Upper lobe of right lung (tissue), 1 donor: ENCODE data around the gene CSPG5. TPM values are rescaled to one million over a fixed set of nuclear protein-coding genes. Genes with fewer than 3 reads are reported as not detected.

Experiments used
- ATAC-seq: fragments of 200-7000 bp; cut with Tn5 transposase; one replicate; pipeline ENCODE4 v1.9.1; 2020; ENCODE audit warnings: mild to moderate bottlenecking, moderate library complexity
- DNase-seq: peaks from one replicate; pipeline ENCODE4 v3.0.0-alpha.2; 2020
- H3K27ac ChIP-seq: fragments of 200-600 bp; one replicate; pipeline ENCODE4 v1.8.0; 2022
- H3K27me3 ChIP-seq: fragments of 200-600 bp; one replicate; pipeline ENCODE4 v1.8.0; 2022; ENCODE audit warnings: mild to moderate bottlenecking
- H3K36me3 ChIP-seq: fragments of 200-600 bp; one replicate; pipeline ENCODE4 v1.8.0; 2022
- H3K4me1 ChIP-seq: fragments of 200-600 bp; one replicate; pipeline ENCODE4 v1.8.0; 2022
- H3K4me3 ChIP-seq: fragments of 200-600 bp; one replicate; pipeline ENCODE4 v1.8.0; 2022; ENCODE audit warnings: mild to moderate bottlenecking
- H3K9me3 ChIP-seq: fragments of 200-600 bp; one replicate; pipeline ENCODE4 v1.8.0; 2022
- intact Hi-C: fragments of 100-400 bp; cut with DNase I; formaldehyde crosslinking; loops from one replicate; pipeline ENCODE4 v1.11.0; 2022
- total RNA-seq: library from RNA; stranded (reverse); fragmentation: NEBNext Ultra II Directional; extraction: Animal tissue kit (Norgen Biotek cat#: 25700); gene quantifications from one replicate; pipeline ENCODE4 v1.2.1, GENCODE V29; 2021
- TF ChIP-seq, protein P1 (sequence below): fragments of 200-600 bp; IDR thresholded peaks from one replicate; pipeline ENCODE4 v1.8.0; 2022; ENCODE audit warnings: antibody characterized with exemption
- donor health status: DM: no; HTN: yes; CAD: no; lungs with severe emphysema.

The CSPG5 gene
- total RNA-seq, 1 donor from 2014 or later = 5.4 TPM

DNA sequence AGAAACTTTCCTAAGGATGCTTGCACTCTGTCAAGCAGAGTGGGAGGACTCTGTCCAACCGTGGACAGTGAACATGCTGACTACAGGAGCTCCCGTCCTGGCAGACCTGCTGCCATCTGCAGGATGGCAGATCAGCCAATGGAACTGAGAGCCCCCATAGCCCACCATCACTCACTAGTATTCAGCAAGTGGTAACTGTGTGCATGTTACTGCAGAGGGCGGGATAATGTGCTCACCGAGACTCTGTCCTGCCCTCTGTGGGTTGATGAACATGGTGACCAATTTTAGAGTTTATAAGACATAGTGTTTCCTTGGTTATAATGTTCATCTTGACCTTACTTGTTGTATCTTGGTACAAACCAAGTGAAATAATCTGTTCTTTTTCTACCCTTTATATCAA is 11.5 kb downstream of the CSPG5 start:
- no peaks in the 10 kb centered on the region for H3K9me3 ChIP-seq
- H3K36me3 ChIP-seq = no peaks in the 10 kb centered on the region
- H3K27me3 ChIP-seq = no peaks in the 10 kb centered on the region
- DNase-seq = no peak
- H3K4me1 ChIP-seq = no peaks in the 10 kb centered on the region
- ATAC-seq = no peak
- TF ChIP-seq, protein P1, sequence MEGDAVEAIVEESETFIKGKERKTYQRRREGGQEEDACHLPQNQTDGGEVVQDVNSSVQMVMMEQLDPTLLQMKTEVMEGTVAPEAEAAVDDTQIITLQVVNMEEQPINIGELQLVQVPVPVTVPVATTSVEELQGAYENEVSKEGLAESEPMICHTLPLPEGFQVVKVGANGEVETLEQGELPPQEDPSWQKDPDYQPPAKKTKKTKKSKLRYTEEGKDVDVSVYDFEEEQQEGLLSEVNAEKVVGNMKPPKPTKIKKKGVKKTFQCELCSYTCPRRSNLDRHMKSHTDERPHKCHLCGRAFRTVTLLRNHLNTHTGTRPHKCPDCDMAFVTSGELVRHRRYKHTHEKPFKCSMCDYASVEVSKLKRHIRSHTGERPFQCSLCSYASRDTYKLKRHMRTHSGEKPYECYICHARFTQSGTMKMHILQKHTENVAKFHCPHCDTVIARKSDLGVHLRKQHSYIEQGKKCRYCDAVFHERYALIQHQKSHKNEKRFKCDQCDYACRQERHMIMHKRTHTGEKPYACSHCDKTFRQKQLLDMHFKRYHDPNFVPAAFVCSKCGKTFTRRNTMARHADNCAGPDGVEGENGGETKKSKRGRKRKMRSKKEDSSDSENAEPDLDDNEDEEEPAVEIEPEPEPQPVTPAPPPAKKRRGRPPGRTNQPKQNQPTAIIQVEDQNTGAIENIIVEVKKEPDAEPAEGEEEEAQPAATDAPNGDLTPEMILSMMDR = no peak
- no peak overlapping the region for H3K27ac ChIP-seq
- intact Hi-C loops = no loop called here
- no peak overlapping the region for H3K4me3 ChIP-seq

DNA sequence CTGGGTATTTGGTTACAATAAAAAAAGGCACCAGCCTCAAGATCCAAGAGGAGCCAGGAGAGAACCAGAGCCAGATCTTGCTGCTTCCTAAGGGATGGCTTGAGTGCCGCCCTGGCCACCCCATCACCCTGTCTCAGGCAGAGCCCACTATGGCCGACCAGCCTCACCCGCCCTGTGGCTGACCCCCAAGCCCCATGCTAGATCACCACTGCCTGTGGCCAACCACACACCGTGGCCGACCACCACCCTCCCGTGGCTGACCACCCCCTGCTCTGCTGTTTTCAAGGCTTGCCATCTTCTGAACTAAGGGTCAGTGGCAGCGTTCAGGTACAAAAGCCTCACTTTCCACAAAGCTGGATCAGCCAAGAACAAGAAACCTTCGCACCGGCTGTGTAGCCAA is 12.0 kb downstream of the CSPG5 start:
- H3K27ac ChIP-seq = no peak overlapping the region
- no peak for ATAC-seq
- no peaks in the 10 kb centered on the region for H3K4me1 ChIP-seq
- TF ChIP-seq, protein P1 = no peak
- H3K9me3 ChIP-seq = no peaks in the 10 kb centered on the region
- DNase-seq = no peak
- intact Hi-C loops = no loop called here
- no peaks in the 10 kb centered on the region for H3K27me3 ChIP-seq
- H3K36me3 ChIP-seq = no peaks in the 10 kb centered on the region
- H3K4me3 ChIP-seq = no peak overlapping the region

DNA sequence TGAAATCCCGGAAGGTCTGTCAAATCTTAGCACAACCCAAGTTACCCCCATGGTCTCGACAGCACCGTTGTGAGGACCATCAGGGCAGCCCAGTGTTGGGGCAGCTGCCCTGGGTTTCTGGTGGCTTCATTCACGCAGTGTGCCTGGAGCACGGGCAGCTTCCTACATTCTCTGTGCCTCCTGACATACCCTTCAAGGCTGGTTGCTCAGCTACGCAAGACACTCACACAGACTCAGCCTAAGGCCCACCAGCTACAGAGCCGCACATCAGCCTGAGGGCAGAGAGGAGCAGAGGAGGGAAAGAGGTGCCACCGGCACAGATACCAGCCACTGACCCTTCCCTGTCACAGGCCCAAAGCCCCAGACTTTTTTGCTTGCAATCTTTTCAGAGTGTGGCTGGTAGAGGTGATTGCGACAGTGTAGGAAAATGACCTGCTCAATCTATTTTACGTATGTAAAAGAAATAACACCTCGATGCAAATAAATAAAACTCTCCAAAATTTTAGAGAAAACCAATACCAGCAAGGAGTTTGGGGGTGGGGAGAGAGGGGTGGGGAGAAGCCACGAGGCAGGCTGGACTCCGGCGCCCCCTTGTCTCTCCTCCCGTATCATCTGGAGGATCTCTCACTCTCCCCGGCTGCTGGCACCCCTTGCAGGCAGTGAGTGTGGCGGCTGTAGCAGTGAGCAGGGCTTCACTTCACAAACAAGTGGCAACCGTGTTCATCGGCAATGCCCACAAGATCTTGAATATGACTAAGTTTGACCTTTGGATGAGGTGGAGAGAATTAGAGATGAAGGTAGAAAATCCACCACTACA is 12.7 kb downstream of the CSPG5 start:
- Histone ChIP-seq H3K36me3 (no peaks in the 10 kb centered on the region), H3K27me3 (no peaks in the 10 kb centered on the region), H3K4me1 (no peaks in the 10 kb centered on the region), H3K27ac (no peak overlapping the region), H3K4me3 (no peak overlapping the region), H3K9me3 (no peaks in the 10 kb centered on the region)
- no peak for ATAC-seq
- intact Hi-C loops = no loop called here
- TF ChIP-seq, protein P1 = no peak
- DNase-seq = no peak

DNA sequence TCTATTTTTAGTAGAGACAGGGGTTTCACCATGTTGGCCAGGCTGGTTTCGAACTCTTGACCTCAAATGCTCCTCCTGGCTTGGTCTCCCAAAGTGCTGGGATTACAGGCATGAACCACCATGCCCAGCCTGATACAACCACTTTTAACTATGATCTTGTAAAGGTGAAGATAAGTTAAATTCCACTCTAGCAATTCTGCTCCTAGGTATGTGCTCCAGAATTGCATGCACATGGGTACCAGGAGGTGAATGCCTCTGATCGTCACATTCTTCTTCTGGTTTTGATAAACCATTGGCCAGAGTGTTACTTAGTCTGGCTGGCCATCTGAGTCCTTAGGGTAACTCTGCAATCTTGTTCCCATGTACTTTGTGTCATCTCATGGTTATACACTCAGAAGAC is 22.3 kb downstream of the CSPG5 start:
- DNase-seq (no peak), ATAC-seq (no peak)
- Histone ChIP-seq H3K4me1 (no peaks in the 10 kb centered on the region), H3K9me3 (no peaks in the 10 kb centered on the region), H3K27me3 (no peaks in the 10 kb centered on the region), H3K27ac (no peak overlapping the region), H3K36me3 (no peaks in the 10 kb centered on the region), H3K4me3 (no peak overlapping the region)
- TF ChIP-seq, protein P1 = no peak
- intact Hi-C loops = no loop called here

DNA sequence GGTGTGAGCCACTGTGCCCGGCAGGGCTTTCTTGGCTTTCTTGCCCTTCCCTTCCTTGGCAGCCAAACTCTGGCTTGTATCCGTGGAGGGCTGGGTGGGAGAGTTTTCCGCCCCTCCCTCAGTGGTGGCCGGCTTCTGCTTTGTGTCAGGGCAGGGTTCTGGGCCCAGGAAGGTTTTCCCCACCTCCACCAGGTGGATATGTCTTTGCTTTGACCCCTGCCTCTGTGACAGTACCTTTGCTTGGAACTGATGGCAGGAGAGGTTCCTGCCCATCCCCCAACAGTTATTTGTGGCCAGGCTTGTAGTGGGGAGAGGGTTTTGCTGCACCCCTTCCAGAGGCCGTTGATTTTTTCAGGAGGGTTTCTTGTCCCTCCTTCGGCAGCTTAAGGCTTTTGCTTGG is 24.3 kb downstream of the CSPG5 start:
- no peak overlapping the region for H3K4me3 ChIP-seq
- H3K4me1 ChIP-seq = no peaks in the 10 kb centered on the region
- peaks cover 4% of the 10 kb centered on the region for H3K27me3 ChIP-seq
- TF ChIP-seq, protein P1 = no peak
- ATAC-seq (no peak), DNase-seq (no peak)
- intact Hi-C loops = no loop called here
- H3K27ac ChIP-seq = no peak overlapping the region
- no peaks in the 10 kb centered on the region for H3K36me3 ChIP-seq
- no peaks in the 10 kb centered on the region for H3K9me3 ChIP-seq
